Mesothelial cell of epicardium (in vitro differentiated cells): ENCODE results near the gene STK17B. TPM values are rescaled to one million over a fixed set of nuclear protein-coding genes. Genes with fewer than 3 reads are reported as not detected.

ENCODE experiments used
- DNase-seq, 2 experiments: peaks; one replicate each; pipeline ENCODE4 v3.0.0; 2021; ENCODE audit warnings: low spot score in 2 of 2; ENCODE audit not compliant: unreplicated experiment in 2 of 2
- H3K27ac Mint-ChIP-seq: 2 replicates; pipeline ENCODE4 v1.8.0; 2021; ENCODE audit warnings: mixed read lengths
- H3K27me3 Mint-ChIP-seq: 2 replicates; pipeline ENCODE4 v1.8.0; 2021; ENCODE audit warnings: low read depth, mixed read lengths
- H3K36me3 Mint-ChIP-seq: 2 replicates; pipeline ENCODE4 v1.8.0; 2021; ENCODE audit warnings: mixed read lengths
- H3K4me1 Mint-ChIP-seq: 2 replicates; pipeline ENCODE4 v1.8.0; 2021; ENCODE audit warnings: mixed read lengths
- H3K4me3 Mint-ChIP-seq: 2 replicates; pipeline ENCODE4 v1.8.0; 2021; ENCODE audit warnings: mild to moderate bottlenecking, moderate library complexity, mixed read lengths
- H3K9me3 Mint-ChIP-seq: 2 replicates; pipeline ENCODE4 v1.8.0; 2021; ENCODE audit warnings: mixed read lengths
- CTCF ChIP-seq: fragments of 200-600 bp; sonication (generic); IDR thresholded peaks from one replicate; pipeline ENCODE4 v1.5.0; 2021; ENCODE audit warnings: antibody characterized with exemption; ENCODE audit not compliant: unreplicated experiment
- total RNA-seq: library from RNA; stranded (reverse); gene quantifications from 3 replicates; pipeline ENCODE4 v1.2.1, GENCODE V29; 2021

STK17B gene
- total RNA-seq, 1 donor from 2014 or later: 35.6 TPM

DNA sequence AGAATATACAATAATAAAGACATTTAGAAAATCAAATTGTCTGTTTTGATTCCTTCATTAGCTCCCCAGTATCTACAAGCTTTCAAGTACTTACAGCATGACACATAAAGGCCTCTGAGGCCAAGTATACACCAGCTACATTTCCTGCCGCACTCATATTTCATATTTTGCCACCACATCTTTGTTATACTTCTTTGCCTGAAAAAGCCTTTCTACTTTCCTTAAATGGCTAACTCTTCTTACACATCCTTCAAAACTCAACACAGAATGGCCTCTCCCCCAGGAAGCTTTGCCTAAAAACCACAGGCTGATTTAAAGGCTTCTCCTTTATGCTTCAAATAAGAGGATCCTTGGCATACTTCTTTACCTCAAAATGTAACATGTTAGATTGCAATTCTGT lies 4.5 kb downstream of the STK17B start:
- peak overlapping the region; percentile 78 for H3K27ac Mint-ChIP-seq
- TF ChIP-seq CTCF: no peak
- H3K9me3 Mint-ChIP-seq: no peaks in the 10 kb centered on the region
- peaks cover 9% of the 10 kb centered on the region for H3K36me3 Mint-ChIP-seq
- H3K27me3 Mint-ChIP-seq: no peaks in the 10 kb centered on the region
- H3K4me1 Mint-ChIP-seq: peaks cover 52% of the 10 kb centered on the region
- H3K4me3 Mint-ChIP-seq: peak overlapping the region; percentile 7
- DNase-seq: no peak

- Mint-ChIP-seq H3K4me1 (peaks cover 53% of the 10 kb centered on the region), H3K4me3 (no peak overlapping the region), H3K27me3 (no peaks in the 10 kb centered on the region), H3K9me3 (no peaks in the 10 kb centered on the region), H3K36me3 (peaks cover 13% of the 10 kb centered on the region), H3K27ac (peak overlapping the region; percentile 61)
- no peak for TF ChIP-seq CTCF
- no peak for DNase-seq
Measured at GRCh38 chr2:196165016-196165415, 6.4 kb downstream of the STK17B start.

DNA sequence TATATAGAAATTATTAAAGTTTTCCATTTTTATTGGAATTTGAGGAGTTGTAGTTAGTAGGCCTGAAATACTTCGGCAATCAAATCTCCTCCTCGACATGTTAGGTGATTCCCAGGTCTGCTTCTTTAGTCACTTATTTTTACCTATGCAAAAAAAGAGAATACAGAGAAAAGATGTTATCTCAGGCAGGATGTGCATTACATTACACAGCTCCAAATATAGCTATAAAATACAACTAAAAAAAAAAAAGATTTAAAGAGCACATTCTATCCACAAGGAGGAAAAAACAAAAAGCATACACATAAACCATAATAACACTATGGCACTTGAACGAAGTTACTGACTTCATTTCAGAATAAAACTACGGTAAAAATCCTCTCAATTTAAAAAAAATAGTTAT lies 8.1 kb downstream of the STK17B start:
- no peak overlapping the region for H3K27ac Mint-ChIP-seq

DNA sequence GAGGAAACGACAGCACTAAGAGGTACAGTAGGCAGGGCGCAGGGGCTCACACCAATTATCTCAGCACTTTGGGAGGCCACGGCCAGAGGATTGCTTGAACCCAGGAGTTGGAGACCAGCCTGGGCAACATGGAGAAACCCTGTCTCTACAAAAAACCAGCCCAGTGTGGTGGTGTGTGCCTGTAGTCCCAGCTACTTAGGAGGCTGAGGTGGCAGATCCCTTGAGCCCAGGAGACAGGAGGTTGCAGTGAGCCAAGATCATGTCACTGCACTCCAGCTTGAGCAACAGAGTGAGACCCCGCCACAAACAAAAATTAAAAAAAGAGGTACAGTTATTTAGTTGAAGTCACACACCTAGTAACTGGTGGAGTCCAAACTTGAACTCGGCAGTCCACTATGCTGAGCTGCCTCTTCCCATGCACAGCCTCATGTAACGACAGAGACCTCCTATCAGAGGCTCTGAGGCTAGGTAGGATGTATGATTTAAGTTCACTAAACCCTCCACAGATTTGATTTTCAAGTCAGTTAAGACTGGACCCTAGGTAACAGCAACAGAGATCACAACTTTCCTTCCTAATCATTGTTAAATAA lies 8.7 kb downstream of the STK17B start:
- peaks cover 14% of the 10 kb centered on the region for H3K36me3 Mint-ChIP-seq
- H3K4me3 Mint-ChIP-seq: no peak overlapping the region
- H3K4me1 Mint-ChIP-seq: peaks cover 36% of the 10 kb centered on the region
- no peak for TF ChIP-seq CTCF
- no peaks in the 10 kb centered on the region for H3K9me3 Mint-ChIP-seq
- no peaks in the 10 kb centered on the region for H3K27me3 Mint-ChIP-seq
- DNase-seq: no peak
- peak overlapping the region; percentile 28 for H3K27ac Mint-ChIP-seq

More for the DNA sequence above, 8.1 kb downstream of the STK17B start:
- TF ChIP-seq CTCF: peak; percentile 35
- DNase-seq: no peak
- Mint-ChIP-seq H3K27me3 (no peaks in the 10 kb centered on the region), H3K4me1 (peaks cover 42% of the 10 kb centered on the region), H3K9me3 (no peaks in the 10 kb centered on the region), H3K36me3 (peaks cover 13% of the 10 kb centered on the region), H3K4me3 (no peak overlapping the region)

DNA sequence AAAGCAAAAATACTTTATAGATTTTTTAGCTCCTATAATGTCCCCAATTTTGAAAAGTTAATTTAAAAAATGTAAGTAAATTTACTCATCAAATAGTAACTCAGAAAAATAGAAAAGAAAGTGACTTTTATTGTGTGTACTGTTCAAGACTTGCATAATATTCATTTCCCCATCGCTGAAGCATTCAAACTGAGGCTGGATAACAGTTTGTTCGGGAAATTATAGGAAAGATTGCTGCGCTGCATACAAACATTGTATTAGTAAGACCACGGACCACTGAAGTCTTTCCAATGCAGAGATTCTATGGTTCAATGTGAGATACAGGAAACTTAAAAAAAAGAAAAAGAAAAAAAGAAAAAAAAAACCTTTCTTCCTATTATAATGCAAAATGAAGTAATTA lies 10.4 kb downstream of the STK17B start:
- Mint-ChIP-seq H3K36me3 (peaks cover 18% of the 10 kb centered on the region), H3K27ac (peak overlapping the region; percentile 43), H3K9me3 (no peaks in the 10 kb centered on the region), H3K4me3 (no peak overlapping the region), H3K27me3 (no peaks in the 10 kb centered on the region), H3K4me1 (peaks cover 22% of the 10 kb centered on the region)
- no peak for TF ChIP-seq CTCF
- no peak for DNase-seq

DNA sequence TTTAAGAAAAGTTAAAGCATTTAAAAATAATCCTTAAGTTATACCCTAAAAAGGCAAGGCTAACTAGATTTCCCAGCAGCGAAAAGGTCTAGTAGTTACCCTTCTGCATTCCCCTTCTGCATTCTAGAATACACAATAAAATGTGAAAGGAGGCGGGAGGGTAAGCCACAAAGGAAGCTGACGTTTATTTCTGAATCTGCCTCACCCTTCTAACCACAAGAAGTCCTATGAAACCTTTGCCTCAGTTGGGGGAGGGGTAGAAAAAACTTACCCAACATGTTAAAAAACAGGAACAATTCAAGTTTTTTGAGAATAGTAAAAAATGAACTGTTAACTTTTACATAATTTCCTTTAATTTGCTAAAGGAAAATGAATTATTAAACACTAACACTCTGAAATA lies 11.3 kb downstream of the STK17B start:
- no peak overlapping the region for H3K4me3 Mint-ChIP-seq
- no peaks in the 10 kb centered on the region for H3K9me3 Mint-ChIP-seq
- no peak for TF ChIP-seq CTCF
- DNase-seq: no peak
- H3K36me3 Mint-ChIP-seq: peaks cover 18% of the 10 kb centered on the region
- peak overlapping the region; percentile 53 for H3K27ac Mint-ChIP-seq
- no peaks in the 10 kb centered on the region for H3K27me3 Mint-ChIP-seq
- peaks cover 15% of the 10 kb centered on the region for H3K4me1 Mint-ChIP-seq
